SKM-1 treated with dmso at 0.1 percent for 144 hours (cell line): Measurements from ENCODE around the gene TKTL2.
"Not testable (repeated sequence)": the region's sequence is repeated elsewhere in the genome, so short reads cannot be mapped to it uniquely, and the experiment has no call there.

ENCODE experiments used
- DNase-seq: peaks from one replicate; lab custom pipeline; 2025; ENCODE audit not compliant: unreplicated experiment; lab: John Stamatoyannopoulos, UW

Gene TKTL2

GRCh38 chr4:163448540-163449203, 24.9 kb downstream of the TKTL2 start:
- DNase-seq = no peak

DNA sequence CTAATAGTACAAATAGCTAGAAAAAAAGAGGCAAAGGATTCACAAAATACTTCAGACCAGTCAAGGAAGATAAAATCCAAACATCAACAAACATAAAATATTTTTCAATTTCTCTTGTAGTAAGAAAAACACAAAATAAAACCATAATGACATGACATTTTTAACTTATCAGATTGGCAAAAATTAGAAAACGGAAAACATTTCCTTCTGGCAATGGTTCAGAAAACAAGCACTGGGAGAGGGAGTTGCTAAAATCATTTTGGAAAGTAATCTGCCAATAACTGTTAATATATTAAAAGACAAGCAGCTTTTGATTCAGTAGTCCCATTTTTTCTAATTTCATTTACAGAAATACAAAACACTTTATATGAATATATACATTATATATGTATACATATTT, 26.1 kb downstream of the TKTL2 start:
- no peak for DNase-seq

DNA sequence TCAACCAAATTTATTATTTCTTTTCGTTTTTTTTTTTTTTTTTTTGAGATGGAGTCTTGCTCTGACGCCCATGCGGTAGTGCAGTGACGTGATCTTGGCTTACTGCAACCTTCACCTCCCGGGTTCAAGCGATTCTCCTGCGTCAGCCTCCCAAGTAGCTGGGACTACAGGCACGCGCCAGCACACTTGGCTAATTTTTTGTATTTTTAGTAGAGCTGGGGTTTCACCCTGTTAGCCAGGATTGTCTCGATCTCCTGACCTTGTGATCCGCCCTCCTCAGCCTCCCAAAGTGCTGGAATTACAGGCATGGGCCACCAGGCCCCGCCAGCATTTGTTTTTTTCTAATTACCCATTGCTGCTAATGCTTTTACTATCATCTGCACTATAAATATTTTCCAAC, 26.5 kb downstream of the TKTL2 start:
- DNase-seq = not testable (repeated sequence)

DNA sequence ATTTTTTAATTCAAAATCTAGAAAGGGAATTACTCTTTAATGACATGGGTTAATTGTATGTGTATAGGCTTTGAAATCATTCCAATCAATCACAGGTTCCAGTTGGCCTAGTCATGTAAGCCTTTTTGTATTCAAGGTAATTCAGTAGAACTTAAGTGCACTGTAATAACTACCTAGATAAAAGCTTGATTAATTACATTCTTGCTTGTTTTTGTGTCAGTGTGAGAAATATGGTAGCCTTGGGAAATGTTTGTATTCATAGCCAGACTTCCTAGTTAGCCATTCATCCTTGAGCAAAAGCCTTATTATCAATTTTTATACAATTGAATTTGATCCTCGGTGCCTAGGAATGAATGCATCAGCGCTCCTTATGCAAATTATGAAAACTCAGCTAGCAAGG, 33.5 kb downstream of the TKTL2 start:
- DNase-seq = no peak
